MCF 10A (cell line): Measurements from ENCODE around the gene MNX1. TPM values are rescaled to one million over a fixed set of nuclear protein-coding genes. Genes with fewer than 3 reads are reported as not detected.

Experiments
- BruUV-seq: library from RNA; stranded (reverse); fragments of 400-500 nt; replicated peaks from 2 replicates; lab custom pipeline; 2021; lab: Mats Ljungman, UMichigan
- CTCF ChIA-PET: fragments of 300-600 bp; sonication (Branson Sonifier 250); formaldehyde crosslinking; extraction: SDS; loops from one replicate; lab custom pipeline; 2021; ENCODE audit warnings: antibody characterized with exemption, inconsistent platforms; lab: Yijun Ruan, JAX
- POLR2A ChIA-PET: fragments of 300-600, 350-650 bp; sonication (Branson Sonifier 250); formaldehyde crosslinking; extraction: SDS; loops from one replicate; lab custom pipeline; 2020; ENCODE audit warnings: antibody characterized with exemption, inconsistent platforms; lab: Yijun Ruan, JAX
- DNase-seq: peaks from one replicate; pipeline ENCODE4 v3.0.0-alpha.2; 2018; ENCODE audit not compliant: unreplicated experiment
- H3K27ac Mint-ChIP-seq: one replicate; pipeline ENCODE4 v1.8.0; 2022; ENCODE audit warnings: mild to moderate bottlenecking, low read depth, mixed read lengths; ENCODE audit not compliant: unreplicated experiment
- H3K27me3 Mint-ChIP-seq: one replicate; pipeline ENCODE4 v1.8.0; 2022; ENCODE audit warnings: mixed read lengths; ENCODE audit not compliant: insufficient read depth, unreplicated experiment
- H3K36me3 Mint-ChIP-seq: one replicate; pipeline ENCODE4 v1.8.0; 2022; ENCODE audit warnings: mild to moderate bottlenecking, moderate library complexity, mixed read lengths; ENCODE audit not compliant: insufficient read depth, unreplicated experiment
- H3K4me1 Mint-ChIP-seq: one replicate; pipeline ENCODE4 v1.8.0; 2022; ENCODE audit warnings: mixed read lengths; ENCODE audit not compliant: insufficient read depth, unreplicated experiment
- H3K4me3 Mint-ChIP-seq: one replicate; pipeline ENCODE4 v1.8.0; 2022; ENCODE audit warnings: mild to moderate bottlenecking, moderate library complexity, mixed read lengths; ENCODE audit not compliant: unreplicated experiment
- H3K9me3 Mint-ChIP-seq: one replicate; pipeline ENCODE4 v1.8.0; 2022; ENCODE audit warnings: mixed read lengths; ENCODE audit not compliant: unreplicated experiment
- intact Hi-C: fragments of 100-400 bp; cut with micrococcal nuclease; formaldehyde crosslinking; loops from 2 replicates; pipeline ENCODE4 v1.14.1; 2022
- total RNA-seq: library from RNA; stranded (reverse); gene quantifications from 2 replicates; pipeline ENCODE4 v1.2.3, GENCODE V29; 2022
- TF ChIP-seq, protein P1 (sequence below): fragments of 200-600 bp; IDR thresholded peaks from one replicate; pipeline ENCODE4 v1.8.0; 2022; ENCODE audit warnings: antibody characterized with exemption, mild to moderate bottlenecking; ENCODE audit not compliant: unreplicated experiment

Gene MNX1
- total RNA-seq, 1 experiment from 2014 or later = 0.47 TPM

DNA sequence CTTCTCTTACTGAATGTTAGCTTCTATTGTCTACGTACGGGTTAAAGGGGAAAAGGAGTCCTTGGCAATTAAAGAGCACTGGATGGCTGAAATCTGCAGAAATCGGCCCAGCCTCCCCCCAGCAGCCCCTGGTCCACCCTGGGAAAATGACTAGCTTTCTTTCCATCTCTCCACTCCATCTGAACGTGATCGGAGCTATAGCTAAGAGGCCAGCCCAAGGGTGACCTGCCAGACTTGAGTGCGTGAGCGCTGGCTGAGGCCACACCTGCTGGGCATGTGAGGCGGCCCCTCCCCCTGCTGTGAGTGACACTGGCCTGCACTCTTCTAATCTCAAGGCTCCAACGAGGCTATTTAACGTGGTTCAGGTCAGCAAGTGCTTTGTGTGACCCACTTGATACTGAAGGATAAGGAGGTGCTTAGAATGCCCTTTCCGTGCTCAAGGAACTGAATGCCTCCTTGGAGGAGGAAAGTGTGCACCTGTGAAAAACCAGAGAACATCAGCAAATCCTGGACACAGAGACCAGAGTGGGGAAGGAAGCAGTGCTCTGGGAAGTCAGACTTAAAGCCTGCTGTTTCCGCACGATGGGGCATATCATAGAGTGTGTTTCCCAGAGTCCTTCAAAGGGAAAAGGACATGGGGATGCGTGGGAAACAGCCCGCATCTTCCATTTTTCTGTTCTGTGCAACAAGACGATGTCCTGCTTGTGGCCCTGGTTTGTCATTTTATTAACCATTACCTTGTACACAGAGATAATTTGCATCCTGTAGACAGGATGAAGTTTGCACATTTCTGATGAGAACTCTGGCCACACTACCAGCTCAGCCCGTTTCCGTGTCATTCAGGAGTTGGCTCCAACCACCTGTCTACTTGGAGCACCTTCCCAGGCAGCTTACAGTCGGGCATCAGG, 12.5 kb upstream of the MNX1 start:
- ChIA-PET POLR2A (interaction anchor here (0.6 to 0.8 kb wide), 3 partner anchors 13 to 1854 kb away, joined by 3 to 4 read pairs (median 3); partner anchors contain the start of gene MNX1), CTCF (no interaction called here)
- no TSS peak for BruUV-seq
- Mint-ChIP-seq H3K4me3 (no peak overlapping the region), H3K9me3 (no peaks in the 10 kb centered on the region), H3K27ac (no peak overlapping the region), H3K4me1 (peaks cover 7% of the 10 kb centered on the region), H3K36me3 (no peaks in the 10 kb centered on the region), H3K27me3 (peaks cover 40% of the 10 kb centered on the region)
- no peak for DNase-seq
- TF ChIP-seq, protein P1, sequence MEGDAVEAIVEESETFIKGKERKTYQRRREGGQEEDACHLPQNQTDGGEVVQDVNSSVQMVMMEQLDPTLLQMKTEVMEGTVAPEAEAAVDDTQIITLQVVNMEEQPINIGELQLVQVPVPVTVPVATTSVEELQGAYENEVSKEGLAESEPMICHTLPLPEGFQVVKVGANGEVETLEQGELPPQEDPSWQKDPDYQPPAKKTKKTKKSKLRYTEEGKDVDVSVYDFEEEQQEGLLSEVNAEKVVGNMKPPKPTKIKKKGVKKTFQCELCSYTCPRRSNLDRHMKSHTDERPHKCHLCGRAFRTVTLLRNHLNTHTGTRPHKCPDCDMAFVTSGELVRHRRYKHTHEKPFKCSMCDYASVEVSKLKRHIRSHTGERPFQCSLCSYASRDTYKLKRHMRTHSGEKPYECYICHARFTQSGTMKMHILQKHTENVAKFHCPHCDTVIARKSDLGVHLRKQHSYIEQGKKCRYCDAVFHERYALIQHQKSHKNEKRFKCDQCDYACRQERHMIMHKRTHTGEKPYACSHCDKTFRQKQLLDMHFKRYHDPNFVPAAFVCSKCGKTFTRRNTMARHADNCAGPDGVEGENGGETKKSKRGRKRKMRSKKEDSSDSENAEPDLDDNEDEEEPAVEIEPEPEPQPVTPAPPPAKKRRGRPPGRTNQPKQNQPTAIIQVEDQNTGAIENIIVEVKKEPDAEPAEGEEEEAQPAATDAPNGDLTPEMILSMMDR = no peak
- intact Hi-C loops = no loop called here

DNA sequence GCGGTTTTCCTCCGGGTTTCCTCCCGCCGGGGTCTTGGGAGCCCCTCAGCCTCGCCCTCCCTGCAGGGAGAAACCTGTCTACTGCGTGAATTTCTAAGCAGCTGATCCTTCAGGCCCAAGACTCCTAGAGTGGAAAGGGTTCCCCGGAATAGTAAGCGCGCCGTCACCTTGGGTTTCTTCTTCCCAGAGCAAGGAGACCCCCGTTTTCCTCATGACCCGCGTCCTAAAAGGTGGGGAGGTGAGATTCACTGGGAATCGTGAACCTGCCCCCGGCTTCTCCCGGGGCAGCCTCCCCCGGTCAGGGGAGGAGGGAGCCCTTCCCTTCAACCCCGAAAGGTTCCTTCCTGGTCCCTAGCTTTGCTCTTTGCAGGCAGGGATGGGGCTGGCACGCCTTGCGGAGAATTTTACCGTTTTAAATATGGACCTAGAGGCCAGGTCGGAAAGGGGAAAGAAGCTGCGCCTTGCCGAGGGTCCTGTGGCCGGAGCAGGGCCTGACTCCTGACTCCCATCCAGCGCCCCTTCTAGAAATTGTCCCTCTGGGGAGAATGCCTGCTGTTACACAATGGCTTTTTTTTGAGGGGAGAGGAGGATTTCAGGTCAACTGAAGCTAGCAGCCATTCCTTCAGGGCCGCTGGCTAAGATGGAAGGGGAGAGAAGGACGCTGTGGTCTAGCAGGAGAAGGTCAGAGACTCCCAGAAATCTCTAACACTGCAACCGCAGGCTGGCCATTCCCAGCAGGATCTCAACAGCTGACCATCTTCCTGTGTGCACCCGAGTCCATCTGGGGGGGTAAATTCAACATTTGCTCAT, 11.6 kb upstream of the MNX1 start:
- BruUV-seq = no TSS peak
- intact Hi-C loops = no loop called here
- CTCF ChIA-PET = no interaction called here

DNA sequence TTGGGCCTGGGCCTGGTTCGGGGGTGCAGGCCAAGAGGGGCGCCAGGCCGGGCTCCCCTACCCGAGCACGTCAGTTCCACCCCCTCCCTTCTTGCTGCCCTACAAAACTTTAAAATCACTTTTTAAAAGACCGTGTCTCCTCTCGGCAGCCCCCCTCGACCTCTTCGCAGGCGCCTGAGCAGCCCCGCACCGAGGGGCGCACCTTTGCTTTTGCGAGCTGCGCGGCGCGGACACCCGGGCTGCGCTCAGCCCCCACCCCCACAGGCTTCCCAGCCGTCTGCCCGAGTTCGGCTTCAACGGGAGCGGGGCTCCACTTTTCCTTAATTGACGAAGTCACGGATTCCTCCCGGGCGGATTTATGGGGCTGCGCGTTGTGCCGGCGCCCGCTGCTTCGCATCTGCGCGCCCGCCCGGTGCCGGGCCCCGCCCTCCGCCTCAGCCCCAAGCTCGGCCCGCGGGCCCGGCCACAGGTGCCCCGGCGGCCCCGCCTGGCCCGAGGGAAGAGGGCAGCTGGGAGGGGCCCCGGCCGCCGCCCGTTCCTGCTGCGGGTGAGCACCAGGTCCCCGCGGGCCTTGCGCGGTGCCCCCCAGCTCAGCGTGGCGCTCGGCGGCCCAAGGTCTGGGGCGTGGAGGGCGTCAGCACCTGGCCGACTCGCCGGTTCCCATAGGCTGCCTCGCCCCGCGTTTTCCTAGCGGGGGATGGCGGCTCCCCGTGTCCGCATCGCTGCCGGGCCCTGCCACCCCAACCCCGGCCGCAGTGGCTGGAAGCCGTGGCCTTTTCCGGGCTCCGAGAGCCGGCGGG, 10.8 kb upstream of the MNX1 start:
- ChIA-PET CTCF (interaction anchor here (0.5 kb wide), 1 partner anchor 119 kb away, joined by 3 read pairs; no protein-coding TSS in a partner anchor), POLR2A (no interaction called here)
- Mint-ChIP-seq H3K4me1 (no peaks in the 10 kb centered on the region), H3K9me3 (no peaks in the 10 kb centered on the region), H3K36me3 (no peaks in the 10 kb centered on the region), H3K27ac (no peak overlapping the region), H3K27me3 (peaks cover 40% of the 10 kb centered on the region), H3K4me3 (no peak overlapping the region)
- intact Hi-C loops = no loop called here
- TF ChIP-seq, protein P1 = no peak
- DNase-seq = no peak
- no TSS peak for BruUV-seq

More for the DNA sequence above, 11.6 kb upstream of the MNX1 start:
- no peak overlapping the region for H3K27ac Mint-ChIP-seq
- POLR2A ChIA-PET = interaction anchor here (0.6 to 0.8 kb wide), 2 partner anchors 12 to 150 kb away, joined by 3 read pairs; partner anchors contain the start of gene MNX1
- H3K9me3 Mint-ChIP-seq = no peaks in the 10 kb centered on the region
- TF ChIP-seq, protein P1 = no peak
- no peak for DNase-seq
- H3K4me3 Mint-ChIP-seq = no peak overlapping the region
- H3K36me3 Mint-ChIP-seq = no peaks in the 10 kb centered on the region
- peaks cover 40% of the 10 kb centered on the region for H3K27me3 Mint-ChIP-seq
- no peaks in the 10 kb centered on the region for H3K4me1 Mint-ChIP-seq
